Subcutaneous adipose tissue (tissue), 4 donors: ENCODE data around the gene STH. TPM values are rescaled to one million over a fixed set of nuclear protein-coding genes. Genes with fewer than 3 reads are reported as not detected.

Source experiments
- total RNA-seq, 4 donors: library from RNA; depleted of rRNA; stranded (reverse); fragments of >200 nt; gene quantifications; one replicate each; pipeline ENCODE4 v1.1.0, GENCODE V29; 2016
- TF ChIP-seq, protein P1 (sequence below): fragments of 450-650 bp; IDR thresholded peaks from one replicate; pipeline ENCODE4 v1.5.1; 2016; ENCODE audit warnings: low read depth, mild to moderate bottlenecking, control low read depth, antibody characterized with exemption, moderate library complexity

Gene STH, protein sequence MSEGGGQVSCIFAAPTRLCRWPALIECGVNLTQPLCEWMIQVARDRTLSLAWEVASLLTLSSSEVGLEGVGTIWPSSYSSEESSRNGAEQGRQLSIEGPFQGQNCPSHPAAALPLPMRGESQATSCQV
- total RNA-seq = not detected

DNA sequence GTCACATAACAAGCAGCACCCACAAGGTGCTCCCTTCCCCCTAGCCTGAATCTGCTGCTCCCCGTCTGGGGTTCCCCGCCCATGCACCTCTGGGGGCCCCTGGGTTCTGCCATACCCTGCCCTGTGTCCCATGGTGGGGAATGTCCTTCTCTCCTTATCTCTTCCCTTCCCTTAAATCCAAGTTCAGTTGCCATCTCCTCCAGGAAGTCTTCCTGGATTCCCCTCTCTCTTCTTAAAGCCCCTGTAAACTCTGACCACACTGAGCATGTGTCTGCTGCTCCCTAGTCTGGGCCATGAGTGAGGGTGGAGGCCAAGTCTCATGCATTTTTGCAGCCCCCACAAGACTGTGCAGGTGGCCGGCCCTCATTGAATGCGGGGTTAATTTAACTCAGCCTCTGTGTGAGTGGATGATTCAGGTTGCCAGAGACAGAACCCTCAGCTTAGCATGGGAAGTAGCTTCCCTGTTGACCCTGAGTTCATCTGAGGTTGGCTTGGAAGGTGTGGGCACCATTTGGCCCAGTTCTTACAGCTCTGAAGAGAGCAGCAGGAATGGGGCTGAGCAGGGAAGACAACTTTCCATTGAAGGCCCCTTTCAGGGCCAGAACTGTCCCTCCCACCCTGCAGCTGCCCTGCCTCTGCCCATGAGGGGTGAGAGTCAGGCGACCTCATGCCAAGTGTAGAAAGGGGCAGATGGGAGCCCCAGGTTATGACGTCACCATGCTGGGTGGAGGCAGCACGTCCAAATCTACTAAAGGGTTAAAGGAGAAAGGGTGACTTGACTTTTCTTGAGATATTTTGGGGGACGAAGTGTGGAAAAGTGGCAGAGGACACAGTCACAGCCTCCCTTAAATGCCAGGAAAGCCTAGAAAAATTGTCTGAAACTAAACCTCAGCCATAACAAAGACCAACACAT, at the start of gene STH:
TSS of gene STH (plus strand) at position 264 of the 913 bp plus-strand sequence. CDS start at position 294, 30 bp downstream.
- TF ChIP-seq, protein P1, sequence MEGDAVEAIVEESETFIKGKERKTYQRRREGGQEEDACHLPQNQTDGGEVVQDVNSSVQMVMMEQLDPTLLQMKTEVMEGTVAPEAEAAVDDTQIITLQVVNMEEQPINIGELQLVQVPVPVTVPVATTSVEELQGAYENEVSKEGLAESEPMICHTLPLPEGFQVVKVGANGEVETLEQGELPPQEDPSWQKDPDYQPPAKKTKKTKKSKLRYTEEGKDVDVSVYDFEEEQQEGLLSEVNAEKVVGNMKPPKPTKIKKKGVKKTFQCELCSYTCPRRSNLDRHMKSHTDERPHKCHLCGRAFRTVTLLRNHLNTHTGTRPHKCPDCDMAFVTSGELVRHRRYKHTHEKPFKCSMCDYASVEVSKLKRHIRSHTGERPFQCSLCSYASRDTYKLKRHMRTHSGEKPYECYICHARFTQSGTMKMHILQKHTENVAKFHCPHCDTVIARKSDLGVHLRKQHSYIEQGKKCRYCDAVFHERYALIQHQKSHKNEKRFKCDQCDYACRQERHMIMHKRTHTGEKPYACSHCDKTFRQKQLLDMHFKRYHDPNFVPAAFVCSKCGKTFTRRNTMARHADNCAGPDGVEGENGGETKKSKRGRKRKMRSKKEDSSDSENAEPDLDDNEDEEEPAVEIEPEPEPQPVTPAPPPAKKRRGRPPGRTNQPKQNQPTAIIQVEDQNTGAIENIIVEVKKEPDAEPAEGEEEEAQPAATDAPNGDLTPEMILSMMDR = no peak

DNA sequence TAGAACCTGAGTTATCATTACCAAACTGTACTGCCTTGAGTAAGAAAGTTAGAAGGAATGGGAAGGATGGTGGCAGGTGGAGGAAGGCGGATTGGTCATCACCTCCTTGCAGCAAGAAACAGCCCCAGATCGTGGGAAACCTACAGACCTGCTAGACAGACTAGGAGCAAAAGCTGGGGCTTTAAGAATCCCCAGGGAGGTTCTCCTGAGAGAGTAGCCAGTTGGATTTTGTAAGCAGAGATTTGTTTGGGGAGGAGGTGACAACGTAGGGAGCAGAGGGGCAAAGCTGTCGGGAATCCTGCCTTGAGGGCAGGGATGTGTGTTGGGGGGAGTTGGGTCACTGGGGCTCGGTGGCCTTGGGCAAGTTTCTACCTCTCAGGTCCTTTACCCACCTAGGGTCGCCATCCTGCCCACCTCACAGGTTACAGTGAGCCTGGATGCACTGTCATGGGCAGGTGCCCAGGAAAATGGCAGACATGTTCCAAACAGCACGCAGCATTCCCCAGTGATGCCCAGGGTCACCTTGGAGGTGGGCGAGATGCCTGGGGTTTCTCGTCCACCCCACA, 49.2 kb upstream of the STH start:
- TF ChIP-seq, protein P1 = no peak

DNA sequence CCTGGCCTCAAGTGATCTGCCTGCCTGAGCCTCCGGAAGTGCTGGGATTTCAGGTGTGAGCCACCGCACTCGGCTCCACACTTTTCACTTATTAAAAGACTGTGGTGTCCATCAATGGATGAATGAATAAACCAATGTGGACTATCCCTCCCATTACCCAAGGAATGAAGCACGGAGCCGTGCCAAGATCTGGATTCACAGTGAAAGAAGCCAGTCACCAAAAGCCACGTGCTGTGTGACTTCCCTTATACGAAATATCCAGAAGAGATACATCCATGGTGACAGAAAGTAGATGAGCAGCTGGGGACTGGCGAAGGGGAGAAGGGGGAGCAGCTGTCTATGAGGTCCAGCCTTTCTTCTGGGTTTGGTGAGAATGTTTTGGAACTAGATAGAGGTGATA, 48.2 kb upstream of the STH start:
- TF ChIP-seq, protein P1 = no peak

DNA sequence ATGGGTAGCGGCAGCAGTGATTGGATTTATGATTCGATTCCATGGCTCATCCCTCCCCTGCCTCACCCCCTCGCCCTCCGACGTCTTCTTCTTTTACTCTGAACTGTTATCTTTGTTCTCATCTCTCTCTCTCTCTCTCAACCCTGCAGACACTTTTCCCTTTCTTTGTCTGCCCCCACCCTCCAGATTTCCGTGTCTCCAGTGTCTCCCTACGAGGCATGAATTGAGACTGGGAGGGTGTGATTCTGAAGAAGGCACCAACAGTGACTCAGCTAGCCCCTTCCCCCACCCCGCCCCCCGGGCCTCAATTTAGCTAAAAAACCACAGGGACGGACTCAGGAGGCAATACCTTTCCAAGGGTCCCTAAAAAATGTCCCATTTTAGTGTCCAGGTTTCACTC, 47.6 kb upstream of the STH start:
- TF ChIP-seq, protein P1 = no peak

DNA sequence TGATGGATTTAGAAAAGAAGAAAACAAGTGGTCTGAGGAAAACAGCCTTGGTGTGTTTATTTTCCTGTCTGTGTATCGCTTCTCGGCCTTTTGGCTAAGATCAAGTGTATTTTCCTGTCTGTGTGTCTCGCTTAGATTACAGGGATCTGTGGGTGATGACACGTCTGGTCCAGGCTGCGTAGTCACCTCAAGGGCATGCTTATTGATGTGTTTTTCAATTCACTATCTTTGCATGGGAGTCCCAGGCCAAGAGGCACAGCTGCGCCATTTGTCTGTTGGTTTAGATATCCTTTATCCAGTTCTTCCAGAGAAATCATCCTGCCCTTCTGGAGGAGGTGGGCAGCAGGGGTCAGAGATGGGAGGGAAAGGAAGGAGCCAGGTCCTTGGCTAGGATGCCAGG, 47.1 kb upstream of the STH start:
- TF ChIP-seq, protein P1 = no peak

DNA sequence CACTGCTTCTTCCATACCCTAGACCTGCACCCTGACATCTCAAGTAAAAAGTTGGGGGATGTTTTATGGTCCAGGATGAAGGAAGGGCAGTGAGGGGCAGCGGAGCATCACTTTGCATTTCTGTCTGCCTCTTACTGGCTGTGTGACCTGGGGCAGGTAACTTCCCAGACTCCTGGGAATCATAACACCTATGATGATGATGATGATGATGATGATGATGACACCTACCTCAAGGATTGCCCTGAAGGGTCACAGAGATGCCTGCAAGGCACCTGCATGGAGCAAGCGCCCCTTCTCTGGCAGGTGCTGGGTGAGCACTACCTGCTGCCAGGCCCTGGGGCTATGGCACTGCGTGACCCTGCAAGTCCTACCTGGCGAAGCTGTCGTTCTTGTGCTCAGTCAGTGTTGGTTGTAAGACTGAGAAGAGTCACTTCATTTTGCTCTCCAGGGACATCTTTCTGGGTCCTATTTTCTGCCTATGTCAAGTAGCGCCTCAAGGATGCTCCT, 46.2 kb upstream of the STH start:
- TF ChIP-seq, protein P1 = no peak

DNA sequence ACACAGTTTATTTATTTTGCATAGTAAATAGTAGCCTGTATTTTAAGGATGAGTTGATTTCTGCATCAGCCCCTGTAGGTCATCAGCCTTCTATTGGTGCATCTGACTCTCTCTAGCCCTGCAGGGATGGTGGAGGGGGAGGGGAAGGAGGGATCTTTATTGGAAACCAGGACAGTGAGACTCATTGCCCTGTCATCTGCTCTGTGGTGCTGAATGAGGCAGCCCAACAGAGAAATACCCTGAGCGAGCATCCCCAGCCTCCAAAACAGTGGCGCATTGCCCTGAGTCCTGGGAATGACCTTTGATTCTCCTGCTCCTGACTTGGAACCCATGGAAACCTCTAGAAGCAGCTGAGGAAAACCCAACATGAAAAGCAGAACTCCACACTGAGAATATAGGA, 45.5 kb upstream of the STH start:
- TF ChIP-seq, protein P1 = no peak
